Immature natural killer cell (primary cell): ENCODE results near the gene GLDC. TPM values are rescaled to one million over a fixed set of nuclear protein-coding genes. Genes with fewer than 3 reads are reported as not detected.
A peak's percentile ranks its signal among the peaks of the same experiment; 100 is the strongest.
"Not testable (repeated sequence)": the region's sequence is repeated elsewhere in the genome, so short reads cannot be mapped to it uniquely, and the experiment has no call there.

ENCODE experiments used
- DNase-seq, 3 donors: peaks; one replicate each; pipeline ENCODE4 v3.0.0; 2022; ENCODE audit warnings: mixed read lengths in 1 of 3
- H3K27ac Mint-ChIP-seq, 6 donors: one replicate each; pipeline ENCODE4 v1.8.0; 2020; ENCODE audit warnings: mixed read lengths in 6 of 6, mild to moderate bottlenecking in 5 of 6, inconsistent platforms in 4 of 6, moderate library complexity in 3 of 6
- H3K27me3 Mint-ChIP-seq, 3 donors: one replicate each; pipeline ENCODE4 v1.8.0; 2020 to 2021; ENCODE audit warnings: low read depth in 3 of 3, mild to moderate bottlenecking in 3 of 3, mixed read lengths in 3 of 3, moderate library complexity in 3 of 3, inconsistent platforms in 1 of 3
- H3K36me3 Mint-ChIP-seq, 3 donors: one replicate each; pipeline ENCODE4 v1.8.0; 2020; ENCODE audit warnings: mixed read lengths in 3 of 3, inconsistent platforms in 2 of 3, mild to moderate bottlenecking in 2 of 3
- H3K4me1 Mint-ChIP-seq, 2 donors: one replicate each; pipeline ENCODE4 v1.8.0; 2020; ENCODE audit warnings: inconsistent platforms in 2 of 2, mild to moderate bottlenecking in 2 of 2, mixed read lengths in 2 of 2, moderate library complexity in 1 of 2
- H3K4me3 Mint-ChIP-seq, 5 donors: one replicate each; pipeline ENCODE4 v1.8.0; 2020; ENCODE audit warnings: mild to moderate bottlenecking in 5 of 5, mixed read lengths in 5 of 5, inconsistent platforms in 3 of 5, moderate library complexity in 3 of 5
- H3K9me3 Mint-ChIP-seq, 6 donors: one replicate each; pipeline ENCODE4 v1.8.0; 2020; ENCODE audit warnings: mild to moderate bottlenecking in 6 of 6, mixed read lengths in 6 of 6, inconsistent platforms in 4 of 6, moderate library complexity in 3 of 6
- polyA plus RNA-seq, 3 donors: library from polyadenylated mRNA; unstranded; fragments of 300-500 nt; fragmentation: Illumina TruSeq; gene quantifications; one replicate each; pipeline ENCODE4 v1.2.3, GENCODE V29; 2021

The GLDC gene
- polyA plus RNA-seq, 3 donors from 2014 or later, result 0.35 TPM; not detected in 2

DNA sequence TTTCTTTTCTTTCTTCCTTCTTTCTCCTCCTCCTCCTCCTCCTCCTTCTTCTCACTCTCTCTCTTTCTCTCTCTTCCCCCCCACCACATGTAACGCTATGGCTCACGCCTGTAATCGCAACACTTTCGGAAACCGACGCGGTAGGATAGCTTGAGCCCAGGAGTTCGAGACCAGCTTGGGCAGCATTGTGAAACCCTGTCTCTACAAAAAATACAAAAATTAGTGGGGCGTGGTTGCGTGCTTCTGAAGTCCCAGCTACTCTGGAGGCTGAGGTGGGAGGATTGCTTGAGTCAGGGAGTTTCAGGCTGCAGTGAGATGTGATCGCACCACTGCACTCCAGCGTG is 736 bp upstream of the GLDC start:
- H3K4me1 Mint-ChIP-seq, result peaks cover 17 to 19% of the 10 kb centered on the region in 2 donors
- H3K36me3 Mint-ChIP-seq, result peaks cover 0 to 3% (median 0%) of the 10 kb centered on the region in 3 donors
- DNase-seq, result no peak
- H3K4me3 Mint-ChIP-seq, result peak overlapping the region; percentile 67 to 78 (median 71)
- H3K27ac Mint-ChIP-seq, result no peak overlapping the region
- H3K27me3 Mint-ChIP-seq, result peaks cover 21 to 33% (median 22%) of the 10 kb centered on the region in 3 donors
- H3K9me3 Mint-ChIP-seq, result peaks cover 0 to 8% (median 0%) of the 10 kb centered on the region in 6 donors

DNA sequence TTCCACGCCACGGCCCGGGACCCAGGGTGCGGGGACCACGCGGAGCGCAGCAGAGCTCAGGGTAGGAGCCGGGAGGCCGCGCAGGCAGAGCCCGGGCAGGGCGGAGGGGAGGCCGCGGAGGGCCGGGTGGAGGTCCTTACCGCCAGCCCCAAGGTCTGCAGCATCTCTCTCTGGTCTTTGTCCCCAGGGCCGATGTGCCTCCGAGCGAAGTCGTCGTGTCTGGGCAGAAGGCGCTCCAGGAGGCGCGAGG is 499 bp downstream of the GLDC start:
- not testable (repeated sequence) for H3K36me3 Mint-ChIP-seq, H3K9me3 Mint-ChIP-seq, DNase-seq, H3K27ac Mint-ChIP-seq
- peaks cover 17 to 33% (median 24%) of the 10 kb centered on the region in 3 donors for H3K27me3 Mint-ChIP-seq
- peak overlapping the region; percentile 66 to 83 (median 76) for H3K4me3 Mint-ChIP-seq
- peaks cover 17 to 19% of the 10 kb centered on the region in 2 donors for H3K4me1 Mint-ChIP-seq

DNA sequence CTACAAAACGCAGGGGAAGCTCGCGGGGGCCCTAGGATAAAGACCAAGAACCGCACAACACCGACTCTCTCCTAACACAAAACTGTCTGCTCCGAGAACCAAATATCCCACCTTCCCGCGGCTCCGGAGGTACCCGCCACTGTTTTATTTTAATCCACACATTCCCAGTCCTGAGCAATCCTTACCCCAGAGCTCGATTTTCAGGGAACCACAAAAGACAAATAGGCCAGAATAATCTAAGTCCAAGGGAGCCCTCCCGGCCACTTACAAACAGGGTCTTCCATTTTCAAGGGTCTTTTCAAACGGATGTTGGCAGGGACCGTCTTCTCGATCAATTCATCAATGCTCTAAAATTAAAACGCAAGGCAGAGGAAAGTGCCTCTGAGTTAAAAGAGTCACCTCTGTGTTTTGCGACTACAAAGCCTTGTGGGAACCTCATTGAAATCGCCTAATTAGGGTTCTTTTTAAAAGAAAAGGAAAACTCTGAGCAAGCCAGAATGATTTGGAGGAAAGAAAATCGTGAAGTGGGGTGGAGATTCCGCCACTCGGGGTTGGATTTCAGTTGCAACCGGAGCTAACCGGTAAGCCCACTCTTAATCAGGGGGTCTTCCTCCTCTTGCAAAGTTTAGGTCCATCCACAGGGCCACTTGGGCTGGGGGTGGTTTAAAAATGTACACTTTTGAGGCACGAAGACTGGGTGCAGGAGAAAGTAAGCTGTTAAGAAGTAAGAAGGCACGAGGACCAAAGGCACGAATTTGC is 1.0 kb downstream of the GLDC start:
- Mint-ChIP-seq H3K27me3 (peaks cover 18 to 33% (median 21%) of the 10 kb centered on the region in 3 donors), H3K4me3 (peak overlapping the region; percentile 66 to 83 (median 76)), H3K36me3 (peaks cover 0 to 3% (median 0%) of the 10 kb centered on the region in 3 donors), H3K9me3 (peaks cover 0 to 8% (median 0%) of the 10 kb centered on the region in 6 donors), H3K27ac (no peak overlapping the region), H3K4me1 (peaks cover 17 to 19% of the 10 kb centered on the region in 2 donors)
- DNase-seq, result no peak

DNA sequence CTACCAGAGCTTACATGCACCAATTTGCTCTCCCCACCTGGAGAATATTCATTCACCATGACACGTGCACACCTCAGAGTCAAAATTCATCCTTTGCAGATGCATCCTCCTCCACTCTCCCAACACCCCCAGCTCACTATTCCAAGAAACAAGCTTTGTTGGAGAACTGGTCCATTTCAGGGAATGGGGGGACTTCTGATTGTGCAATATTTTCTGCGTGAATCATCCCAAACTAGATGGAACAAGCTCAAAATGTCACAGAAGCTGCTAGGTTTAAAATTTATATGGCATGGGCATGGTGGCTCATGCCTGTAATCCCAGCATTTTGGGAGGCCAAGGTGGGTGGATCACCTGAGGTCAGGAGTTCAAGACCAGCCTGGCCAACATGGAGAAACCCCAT is 3.6 kb downstream of the GLDC start:
- Mint-ChIP-seq H3K27ac (no peak overlapping the region), H3K36me3 (peaks cover 0 to 3% (median 0%) of the 10 kb centered on the region in 3 donors), H3K4me1 (peaks cover 17 to 19% of the 10 kb centered on the region in 2 donors), H3K27me3 (peaks cover 19 to 33% (median 19%) of the 10 kb centered on the region in 3 donors), H3K4me3 (no peak overlapping the region), H3K9me3 (peaks cover 0 to 5% (median 0%) of the 10 kb centered on the region in 6 donors)
- DNase-seq, result no peak

DNA sequence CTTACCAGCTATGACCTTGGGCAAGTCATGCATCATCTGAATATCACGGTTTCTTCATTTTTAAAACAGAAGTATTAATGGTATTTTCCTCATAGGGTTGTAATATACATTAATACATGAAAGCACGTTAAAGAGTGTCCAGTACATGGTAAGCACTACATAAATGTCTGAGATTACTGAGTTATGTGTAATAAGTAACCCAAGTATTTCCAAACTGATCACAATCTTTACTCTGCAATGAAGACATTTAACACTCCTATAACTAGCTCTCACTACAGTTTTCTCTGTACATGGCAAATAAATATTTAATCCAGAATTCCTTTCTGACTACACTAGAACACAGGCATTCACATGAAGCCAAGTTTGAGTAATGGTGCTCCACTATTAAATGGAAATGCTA is 4.0 kb downstream of the GLDC start:
- H3K27me3 Mint-ChIP-seq, result peaks cover 19 to 30% (median 19%) of the 10 kb centered on the region in 3 donors
- peaks cover 0 to 3% (median 0%) of the 10 kb centered on the region in 3 donors for H3K36me3 Mint-ChIP-seq
- H3K4me3 Mint-ChIP-seq, result no peak overlapping the region
- H3K27ac Mint-ChIP-seq, result no peak overlapping the region
- peaks cover 0 to 3% (median 0%) of the 10 kb centered on the region in 6 donors for H3K9me3 Mint-ChIP-seq
- no peak for DNase-seq
- H3K4me1 Mint-ChIP-seq, result peaks cover 17 to 19% of the 10 kb centered on the region in 2 donors

DNA sequence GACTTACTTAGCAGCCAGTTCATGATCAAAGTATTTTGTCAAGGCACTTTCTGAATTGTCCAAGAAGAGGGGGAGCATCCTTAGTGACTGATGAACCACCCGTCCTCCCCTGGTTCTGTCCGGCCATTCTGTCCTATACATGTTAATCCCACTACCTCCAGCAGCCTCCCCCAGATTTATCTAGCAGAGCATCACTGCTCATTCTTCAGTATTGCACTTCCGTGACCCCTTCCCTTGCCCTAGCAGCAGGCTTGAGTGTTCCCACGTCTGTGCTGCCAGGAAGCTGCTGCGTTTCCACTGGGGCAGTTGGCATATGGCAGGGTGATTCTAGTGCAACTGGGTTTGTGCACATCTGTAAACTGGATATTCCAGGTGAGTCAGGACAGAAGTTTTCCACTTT is 4.5 kb downstream of the GLDC start:
- Mint-ChIP-seq H3K36me3 (peaks cover 0 to 3% (median 0%) of the 10 kb centered on the region in 3 donors), H3K4me3 (no peak overlapping the region), H3K9me3 (peaks cover 0 to 2% (median 0%) of the 10 kb centered on the region in 6 donors), H3K4me1 (peaks cover 13 to 14% of the 10 kb centered on the region in 2 donors), H3K27ac (no peak overlapping the region), H3K27me3 (peaks cover 16 to 26% (median 19%) of the 10 kb centered on the region in 3 donors)
- DNase-seq, result no peak

DNA sequence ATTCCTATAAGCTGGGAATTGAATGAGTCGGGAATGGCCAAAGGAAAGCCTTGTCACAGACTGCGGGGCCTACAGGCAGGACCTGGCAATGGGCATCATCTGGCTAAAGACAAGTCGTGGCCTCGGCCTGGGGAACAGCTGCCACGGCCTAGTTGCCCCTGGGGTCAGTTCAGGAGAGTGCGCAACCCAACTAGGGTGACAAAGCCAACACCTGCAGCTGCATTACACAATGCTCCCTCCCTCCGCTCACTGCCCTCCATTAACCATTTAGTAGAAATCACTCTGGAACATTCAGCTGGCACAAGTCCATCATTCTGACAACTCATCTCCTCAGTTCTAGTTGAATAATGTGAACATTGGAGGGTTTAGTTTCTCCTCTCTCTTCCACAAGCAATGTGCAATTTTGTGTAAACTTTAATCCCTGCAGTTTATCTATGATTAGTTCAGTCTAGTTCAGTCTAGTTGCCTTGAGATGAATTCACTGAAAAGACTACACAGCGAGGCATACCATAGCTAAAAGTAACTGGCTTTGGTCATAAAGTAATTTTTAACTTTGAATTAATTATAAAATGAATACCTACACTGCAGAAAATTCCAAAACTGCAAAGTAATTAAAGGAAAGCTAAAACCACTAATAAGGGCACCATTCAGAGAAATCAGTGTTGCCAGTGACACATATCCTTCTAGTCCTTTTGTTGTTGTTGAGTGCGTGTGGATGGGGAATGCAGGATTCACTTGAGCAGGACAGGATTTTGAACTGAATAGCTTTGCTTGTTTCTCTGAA is 5.1 kb downstream of the GLDC start:
- H3K9me3 Mint-ChIP-seq, result peaks cover 0 to under 1% (median 0%) of the 10 kb centered on the region in 6 donors
- no peak overlapping the region for H3K4me3 Mint-ChIP-seq
- H3K36me3 Mint-ChIP-seq, result peaks cover 0 to 3% (median 0%) of the 10 kb centered on the region in 3 donors
- no peak for DNase-seq
- H3K27ac Mint-ChIP-seq, result no peak overlapping the region
- peaks cover 8 to 10% of the 10 kb centered on the region in 2 donors for H3K4me1 Mint-ChIP-seq
- peaks cover 16 to 23% (median 19%) of the 10 kb centered on the region in 3 donors for H3K27me3 Mint-ChIP-seq

DNA sequence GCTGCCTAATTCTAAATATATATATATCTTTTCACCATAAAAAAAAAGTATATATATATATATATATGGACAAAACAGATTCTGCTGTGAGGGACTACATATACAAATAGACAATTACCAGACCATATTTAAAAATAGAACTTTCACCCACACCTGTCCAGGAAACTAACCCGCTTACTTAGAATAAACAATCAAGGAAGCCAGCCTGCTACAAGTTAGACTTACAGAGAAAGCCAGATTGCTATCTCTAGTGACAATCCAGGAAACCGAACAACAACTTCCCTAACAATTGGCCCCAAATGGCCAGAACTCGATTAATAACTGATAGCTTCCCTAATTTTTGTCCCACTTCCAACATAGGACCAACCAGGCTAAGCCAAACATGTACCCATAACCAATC is 5.9 kb downstream of the GLDC start:
- Mint-ChIP-seq H3K4me1 (peaks cover 4 to 6% of the 10 kb centered on the region in 2 donors), H3K36me3 (peaks cover 0 to 3% (median 0%) of the 10 kb centered on the region in 3 donors), H3K4me3 (no peak overlapping the region), H3K27me3 (peaks cover 16 to 21% (median 19%) of the 10 kb centered on the region in 3 donors), H3K9me3 (no peaks in the 10 kb centered on the region), H3K27ac (no peak overlapping the region)
- no peak for DNase-seq

DNA sequence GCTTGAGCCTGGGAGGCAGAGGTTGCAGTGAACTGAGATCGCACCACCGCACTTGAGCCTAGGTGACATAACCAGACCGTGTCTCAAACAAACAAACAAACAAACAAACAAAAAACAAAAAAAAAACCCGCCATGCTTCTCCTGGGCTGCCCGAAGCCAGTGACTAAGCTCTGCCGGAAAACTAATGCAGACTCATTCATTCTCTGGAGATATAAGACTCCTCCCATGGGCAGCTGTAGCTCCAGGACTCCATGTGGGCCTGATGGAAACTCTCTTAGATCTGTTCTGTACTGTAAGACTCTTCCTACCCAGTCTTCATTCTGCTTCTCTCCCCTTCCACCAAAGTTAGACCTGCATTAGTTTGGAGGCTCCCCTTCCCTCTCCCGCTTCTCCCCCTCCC is 11.1 kb downstream of the GLDC start:
- no peak overlapping the region for H3K27ac Mint-ChIP-seq
- peaks cover 0 to 5% (median 3%) of the 10 kb centered on the region in 3 donors for H3K27me3 Mint-ChIP-seq
- H3K4me1 Mint-ChIP-seq, result no peaks in the 10 kb centered on the region
- H3K9me3 Mint-ChIP-seq, result no peaks in the 10 kb centered on the region
- DNase-seq, result no peak
- no peak overlapping the region for H3K4me3 Mint-ChIP-seq
- H3K36me3 Mint-ChIP-seq, result no peaks in the 10 kb centered on the region

DNA sequence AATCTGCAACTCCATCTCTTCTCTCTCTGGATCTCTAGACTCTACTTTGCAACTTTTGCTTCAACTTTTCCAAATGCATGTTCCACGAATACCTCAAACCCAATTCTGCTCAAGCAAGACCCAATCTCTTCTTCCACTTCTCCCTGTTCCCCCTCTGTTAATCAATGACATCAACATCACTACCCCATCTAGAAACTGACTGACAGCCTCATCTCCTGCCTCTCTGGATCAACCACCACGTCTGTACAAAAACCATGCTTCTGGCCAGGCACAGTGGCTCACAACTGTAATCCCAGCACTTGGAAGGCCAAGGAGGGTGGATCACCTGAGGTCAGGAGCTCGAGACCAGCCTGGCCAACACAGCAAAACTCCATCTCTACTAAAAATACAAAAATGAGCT is 12.2 kb downstream of the GLDC start:
- no peaks in the 10 kb centered on the region for H3K4me1 Mint-ChIP-seq
- no peak overlapping the region for H3K4me3 Mint-ChIP-seq
- DNase-seq, result no peak
- H3K9me3 Mint-ChIP-seq, result no peaks in the 10 kb centered on the region
- peaks cover 0 to 5% (median 0%) of the 10 kb centered on the region in 3 donors for H3K27me3 Mint-ChIP-seq
- no peaks in the 10 kb centered on the region for H3K36me3 Mint-ChIP-seq
- H3K27ac Mint-ChIP-seq, result no peak overlapping the region

DNA sequence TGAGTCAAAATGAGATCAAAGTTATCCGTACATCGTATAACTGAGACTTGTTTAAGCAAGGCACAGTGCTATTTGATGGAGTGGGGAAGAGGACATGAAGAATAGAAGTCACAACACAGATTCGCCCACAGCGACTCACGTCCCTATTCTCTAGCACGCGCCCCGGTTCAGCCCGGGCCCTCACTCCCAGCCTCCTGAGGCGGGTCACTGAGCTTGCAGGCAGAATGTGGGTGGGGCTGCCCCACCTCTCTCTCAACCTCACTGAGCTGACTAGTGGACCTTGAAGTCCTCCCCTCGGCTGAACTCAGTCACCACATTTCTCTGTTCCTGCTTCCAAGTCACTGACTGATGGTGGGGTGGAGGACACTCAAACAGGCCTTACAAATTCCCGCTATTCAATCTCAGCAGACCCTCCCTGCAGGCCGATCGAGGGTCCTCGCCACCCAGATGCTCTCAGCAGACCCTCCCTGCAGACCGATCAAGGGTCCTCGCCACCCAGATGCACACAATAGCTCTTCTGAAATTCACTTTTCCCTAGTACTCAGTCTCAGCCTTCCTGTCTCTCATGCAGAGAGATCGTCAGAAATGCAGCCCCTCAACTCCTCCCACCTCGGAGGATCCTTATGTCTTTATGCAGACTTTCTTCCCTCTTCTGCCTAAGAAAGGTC is 12.9 kb downstream of the GLDC start:
- H3K27ac Mint-ChIP-seq, result no peak overlapping the region
- H3K27me3 Mint-ChIP-seq, result peaks cover 0 to 2% (median 0%) of the 10 kb centered on the region in 3 donors
- H3K36me3 Mint-ChIP-seq, result no peaks in the 10 kb centered on the region
- DNase-seq, result no peak
- H3K4me3 Mint-ChIP-seq, result no peak overlapping the region
- no peaks in the 10 kb centered on the region for H3K9me3 Mint-ChIP-seq
- no peaks in the 10 kb centered on the region for H3K4me1 Mint-ChIP-seq

DNA sequence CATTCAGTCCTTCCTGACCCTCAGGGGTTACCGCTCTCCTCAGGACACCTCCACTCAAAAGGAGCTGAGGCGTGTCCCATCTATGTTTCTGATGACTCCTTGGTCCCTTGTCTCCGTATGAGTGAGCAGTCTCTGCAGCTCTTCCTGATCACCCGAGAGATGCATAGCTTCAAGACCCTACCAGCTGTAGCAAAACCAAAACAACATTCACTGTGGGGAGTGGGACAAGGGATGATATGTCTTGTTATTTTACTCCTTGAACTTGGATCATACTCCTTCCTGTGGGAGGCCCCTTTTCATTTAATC is 14.4 kb downstream of the GLDC start:
- Mint-ChIP-seq H3K27ac (peak overlapping the region in 1 of 6 donors; percentile 31), H3K9me3 (no peaks in the 10 kb centered on the region), H3K4me3 (no peak overlapping the region)

DNA sequence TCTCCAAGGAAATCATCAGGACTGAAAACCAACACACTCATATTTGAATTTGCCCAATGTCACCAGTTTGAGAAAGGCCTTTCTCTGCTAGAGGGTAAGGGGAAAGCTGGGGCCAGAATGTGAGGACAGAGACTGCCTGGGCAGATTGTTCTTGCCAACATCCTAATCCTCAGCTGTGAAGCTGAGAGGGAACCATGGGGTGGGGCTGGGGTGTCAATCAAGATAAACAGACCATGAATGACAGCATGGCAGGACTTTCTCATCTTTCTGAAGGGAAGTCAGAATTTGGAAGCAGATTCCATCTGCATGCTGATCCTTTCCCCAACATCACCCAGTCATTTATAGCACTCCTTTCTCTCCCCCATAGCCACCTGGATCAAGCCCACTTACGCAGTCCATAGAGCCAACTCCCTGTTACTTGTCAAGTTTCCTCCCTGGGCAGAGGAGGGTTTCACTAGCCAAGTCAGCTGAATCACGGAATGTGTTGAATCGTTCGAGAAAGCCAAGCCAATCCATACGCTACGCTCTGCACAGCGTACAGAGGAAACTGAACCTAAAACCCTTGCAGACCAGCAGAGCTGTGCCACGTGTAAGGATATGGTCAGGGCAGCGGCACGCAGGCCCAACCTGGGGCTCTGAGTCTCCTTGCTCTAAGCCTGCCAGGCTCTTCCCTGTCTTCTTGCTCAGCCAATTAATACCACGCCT is 14.9 kb downstream of the GLDC start:
- no peaks in the 10 kb centered on the region for H3K36me3 Mint-ChIP-seq
- no peaks in the 10 kb centered on the region for H3K9me3 Mint-ChIP-seq
- H3K4me1 Mint-ChIP-seq, result no peaks in the 10 kb centered on the region
- H3K4me3 Mint-ChIP-seq, result peak overlapping the region in 1 of 5 donors; percentile 16
- H3K27me3 Mint-ChIP-seq, result peaks cover 2 to 6% (median 2%) of the 10 kb centered on the region in 3 donors
- DNase-seq, result peak in 1 of 3 donors; percentile 19
- H3K27ac Mint-ChIP-seq, result peak overlapping the region in 2 of 6 donors; percentile 47 to 48

More for the DNA sequence above, 14.4 kb downstream of the GLDC start:
- DNase-seq, result no peak
- no peaks in the 10 kb centered on the region for H3K36me3 Mint-ChIP-seq
- H3K27me3 Mint-ChIP-seq, result peaks cover under 1 to 4% (median 2%) of the 10 kb centered on the region in 3 donors
- no peaks in the 10 kb centered on the region for H3K4me1 Mint-ChIP-seq
